Measurements from ENCODE around the gene CFAP43. TPM values are rescaled to one million over a fixed set of nuclear protein-coding genes. Genes with fewer than 3 reads are reported as not detected.
A peak's percentile ranks its signal among the peaks of the same experiment; 100 is the strongest.

Gene CFAP43
- total RNA-seq, 1 donor from 2014 or later = 0.07 TPM

- DNase-seq (ENCODE audit: low read depth, low spot score) = no peak
Observed at GRCh38 chr10:104099269-104099668, 132.9 kb downstream of the CFAP43 start.

- no peak for DNase-seq (ENCODE audit: low read depth, low spot score)
Observed at GRCh38 chr10:104098358-104098925, 133.7 kb downstream of the CFAP43 start.

- no peak for DNase-seq (ENCODE audit: low read depth, low spot score)
Observed at GRCh38 chr10:104096692-104097091, 135.5 kb downstream of the CFAP43 start.

- DNase-seq (ENCODE audit: low read depth, low spot score) = no peak
Observed at GRCh38 chr10:104092749-104093148, 139.4 kb downstream of the CFAP43 start.

- DNase-seq (ENCODE audit: low read depth, low spot score) = no peak
Observed at GRCh38 chr10:104090611-104091010, 141.6 kb downstream of the CFAP43 start.

GRCh38 chr10:104089621-104090020, 142.5 kb downstream of the CFAP43 start:
- DNase-seq (ENCODE audit: low read depth, low spot score) = no peak

GRCh38 chr10:104088239-104088638, 143.9 kb downstream of the CFAP43 start:
- DNase-seq (ENCODE audit: low read depth, low spot score) = no peak

GRCh38 chr10:104085801-104086400, 146.3 kb downstream of the CFAP43 start, which contains the start of gene COL17A1:
Gene COL17A1, minus strand, starts transcription at chr10:104085880. Its CDS starts 5,207 bp downstream, at chr10:104080673.
- no peak for DNase-seq (ENCODE audit: low read depth, low spot score)

GRCh38 chr10:104084482-104085142, 147.6 kb downstream of the CFAP43 start:
- DNase-seq (ENCODE audit: low read depth, low spot score) = no peak

GRCh38 chr10:104081998-104082397, 150.2 kb downstream of the CFAP43 start:
- no peak for DNase-seq (ENCODE audit: low read depth, low spot score)

GRCh38 chr10:104080762-104081161, 151.4 kb downstream of the CFAP43 start:
- DNase-seq (ENCODE audit: low read depth, low spot score) = peak; percentile 22

Other genes with a start within 250 kb of the CFAP43 start
- gene COL17A1, start 146.5 kb downstream of the CFAP43 start, total RNA-seq = 2.2 and 2.9 TPM in 2 replicates
- gene SFR1, start 110.2 kb downstream of the CFAP43 start, total RNA-seq = 10.3 and 13.3 TPM in 2 replicates
- gene GSTO1, start 22.5 kb upstream of the CFAP43 start, total RNA-seq = 144 and 229 TPM in 2 replicates
- 0.25 and 0.33 TPM in 2 replicates for gene GSTO2, start 36.8 kb upstream of the CFAP43 start, total RNA-seq
- 16.6 and 22.8 TPM in 2 replicates for gene ITPRIP, start 106.1 kb upstream of the CFAP43 start, total RNA-seq
- gene CFAP58, start 121.5 kb upstream of the CFAP43 start, total RNA-seq = 0.46 and 0.63 TPM in 2 replicates